OCI-M2 (cell line): ENCODE results near the gene ITIH5.

Source experiments
- DNase-seq: peaks from one replicate; lab custom pipeline; 2025; ENCODE audit not compliant: unreplicated experiment; lab: John Stamatoyannopoulos, UW

Gene ITIH5

DNA sequence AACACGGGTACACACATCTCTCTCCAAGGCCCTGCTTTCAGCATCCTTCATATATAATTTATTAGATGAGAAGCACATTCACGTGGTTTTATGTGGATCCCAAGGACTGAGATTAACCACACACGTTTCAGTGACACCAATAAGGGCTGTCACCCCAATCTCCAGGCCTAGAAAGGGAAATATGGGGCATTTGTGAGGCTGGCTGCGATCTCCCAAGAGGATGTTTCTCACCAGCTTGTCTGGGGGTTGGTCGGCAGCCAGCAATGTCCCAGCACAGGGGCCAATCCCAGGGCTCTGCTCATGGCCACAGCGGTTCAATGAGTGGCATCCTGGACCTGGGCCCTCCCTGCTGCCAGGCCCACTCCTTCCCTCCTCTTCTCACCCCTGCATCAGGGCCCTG, 115.5 kb downstream of the ITIH5 start:
- DNase-seq = no peak

- DNase-seq = no peak
Observed at GRCh38 chr10:7550013-7550412, 116.8 kb downstream of the ITIH5 start.

DNA sequence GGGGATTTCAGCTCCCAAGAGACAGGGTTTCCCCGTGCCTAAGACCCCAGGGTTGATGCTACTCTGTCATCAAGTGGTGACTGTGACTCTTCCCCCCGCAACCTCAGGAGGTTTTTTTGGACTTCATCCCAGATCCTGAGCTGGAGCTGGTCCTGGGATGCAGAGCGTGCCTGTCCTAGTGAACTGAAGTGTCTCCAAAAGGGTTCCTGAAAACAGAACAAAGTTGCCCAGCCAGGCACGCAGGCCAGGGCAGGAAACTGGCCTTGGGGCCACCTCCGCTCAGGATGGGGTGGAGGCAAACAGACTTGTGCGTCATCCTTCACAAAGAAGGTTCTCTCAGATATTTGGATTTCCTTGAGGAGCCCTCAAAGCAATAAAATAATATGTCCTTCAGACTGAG, 118.9 kb downstream of the ITIH5 start:
- DNase-seq = no peak

GRCh38 chr10:7547206-7547605, 119.6 kb downstream of the ITIH5 start:
- no peak for DNase-seq

DNA sequence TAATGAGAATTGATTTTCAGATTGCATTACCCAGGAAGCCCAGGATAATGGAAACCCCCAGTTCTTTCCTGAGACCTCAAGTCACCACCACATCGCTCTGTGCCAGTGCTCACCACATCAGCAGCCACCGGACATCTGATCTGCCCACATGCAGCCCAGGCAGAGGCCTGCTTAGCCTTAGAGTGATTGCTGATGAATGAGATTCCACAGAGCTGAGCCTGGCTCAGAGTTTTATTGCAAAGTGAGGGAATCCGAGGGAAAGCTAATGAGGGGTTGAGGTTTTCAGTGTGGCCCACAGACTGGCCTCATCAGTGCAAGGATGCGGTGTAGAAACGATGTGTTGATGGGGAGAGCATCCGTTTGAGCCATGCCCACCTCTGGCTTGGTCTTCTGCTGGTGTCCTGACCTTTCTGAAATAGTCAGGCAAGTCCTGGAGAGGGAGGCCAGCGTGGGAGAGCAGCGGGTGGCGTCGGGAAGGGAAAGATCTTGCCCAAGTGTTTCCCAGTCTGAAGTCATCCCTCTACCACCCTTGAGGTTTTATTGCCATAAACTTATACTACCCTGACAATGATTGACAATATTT, 120.3 kb downstream of the ITIH5 start:
- no peak for DNase-seq

DNA sequence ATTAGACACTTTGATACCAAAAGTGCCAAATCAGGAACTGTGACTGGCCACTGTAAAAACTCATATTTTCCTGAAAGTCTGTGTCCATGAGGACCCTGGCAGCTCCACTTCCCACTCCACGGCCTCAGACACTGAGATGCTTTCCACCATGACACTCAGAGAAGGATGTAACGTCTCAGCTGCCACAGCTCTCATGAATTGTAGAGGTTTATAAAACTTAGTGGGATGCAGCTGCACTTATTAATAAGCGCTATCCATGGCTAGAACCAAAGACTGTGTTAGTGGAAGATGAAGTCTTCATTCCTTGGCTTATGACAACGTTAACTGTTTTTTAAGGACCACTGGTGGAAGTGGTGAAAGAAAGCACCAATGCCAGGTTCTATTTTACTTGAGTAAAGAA, 121.0 kb downstream of the ITIH5 start:
- DNase-seq = no peak

- no peak for DNase-seq
Observed at GRCh38 chr10:7545261-7545660, 121.5 kb downstream of the ITIH5 start.

DNA sequence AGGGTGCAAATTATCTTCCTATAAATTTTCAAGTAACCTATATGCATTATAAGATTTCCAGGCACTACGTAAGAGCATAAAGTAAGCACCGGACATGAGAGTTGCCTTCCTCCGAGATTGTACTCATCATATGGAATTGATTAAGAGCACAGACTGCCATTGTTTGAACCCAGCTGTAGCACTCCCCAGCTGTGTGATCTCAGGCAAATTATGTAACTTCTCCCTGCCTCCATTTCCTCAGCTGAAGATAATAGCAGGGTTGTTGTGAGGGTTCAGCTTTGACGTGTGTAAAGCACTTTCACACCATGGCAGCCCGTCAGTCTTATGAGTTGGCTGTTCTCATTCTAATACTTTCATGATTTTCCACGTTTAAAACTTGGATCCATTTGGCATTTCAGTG, 122.6 kb downstream of the ITIH5 start:
- DNase-seq = no peak

DNA sequence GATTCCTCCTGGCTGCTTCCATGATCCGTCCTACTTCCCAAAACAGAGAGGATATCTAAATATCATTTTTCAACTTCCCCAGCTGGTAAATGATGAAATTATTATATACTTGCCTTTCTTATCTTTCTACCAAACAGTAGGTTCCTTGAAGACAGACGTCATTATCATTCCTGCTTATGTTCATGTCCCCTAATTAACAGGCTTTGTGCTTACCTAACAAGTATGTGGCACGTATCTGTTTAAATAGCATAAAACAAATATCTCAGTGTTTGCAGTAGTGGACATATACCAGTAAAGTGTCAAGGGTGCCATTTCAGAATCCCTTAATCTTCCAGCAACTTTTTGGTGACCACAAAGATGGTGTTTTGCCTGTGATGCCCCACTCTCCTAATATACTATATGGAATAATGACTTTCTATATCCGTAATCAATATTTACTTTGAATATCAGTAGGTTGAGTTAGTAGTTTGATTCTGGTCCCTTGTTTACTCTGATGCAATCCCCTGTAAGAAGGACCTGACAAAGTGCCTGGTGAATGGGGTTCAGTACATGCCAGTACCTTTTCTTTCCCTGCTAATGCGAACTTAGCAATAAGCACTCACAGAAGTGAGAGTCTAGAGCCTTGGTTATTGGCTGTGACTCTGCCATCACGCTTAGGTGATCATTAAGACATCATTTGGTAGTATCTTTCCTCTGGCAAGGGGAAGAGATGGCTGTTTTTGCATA, 124.4 kb downstream of the ITIH5 start:
- DNase-seq = no peak

DNA sequence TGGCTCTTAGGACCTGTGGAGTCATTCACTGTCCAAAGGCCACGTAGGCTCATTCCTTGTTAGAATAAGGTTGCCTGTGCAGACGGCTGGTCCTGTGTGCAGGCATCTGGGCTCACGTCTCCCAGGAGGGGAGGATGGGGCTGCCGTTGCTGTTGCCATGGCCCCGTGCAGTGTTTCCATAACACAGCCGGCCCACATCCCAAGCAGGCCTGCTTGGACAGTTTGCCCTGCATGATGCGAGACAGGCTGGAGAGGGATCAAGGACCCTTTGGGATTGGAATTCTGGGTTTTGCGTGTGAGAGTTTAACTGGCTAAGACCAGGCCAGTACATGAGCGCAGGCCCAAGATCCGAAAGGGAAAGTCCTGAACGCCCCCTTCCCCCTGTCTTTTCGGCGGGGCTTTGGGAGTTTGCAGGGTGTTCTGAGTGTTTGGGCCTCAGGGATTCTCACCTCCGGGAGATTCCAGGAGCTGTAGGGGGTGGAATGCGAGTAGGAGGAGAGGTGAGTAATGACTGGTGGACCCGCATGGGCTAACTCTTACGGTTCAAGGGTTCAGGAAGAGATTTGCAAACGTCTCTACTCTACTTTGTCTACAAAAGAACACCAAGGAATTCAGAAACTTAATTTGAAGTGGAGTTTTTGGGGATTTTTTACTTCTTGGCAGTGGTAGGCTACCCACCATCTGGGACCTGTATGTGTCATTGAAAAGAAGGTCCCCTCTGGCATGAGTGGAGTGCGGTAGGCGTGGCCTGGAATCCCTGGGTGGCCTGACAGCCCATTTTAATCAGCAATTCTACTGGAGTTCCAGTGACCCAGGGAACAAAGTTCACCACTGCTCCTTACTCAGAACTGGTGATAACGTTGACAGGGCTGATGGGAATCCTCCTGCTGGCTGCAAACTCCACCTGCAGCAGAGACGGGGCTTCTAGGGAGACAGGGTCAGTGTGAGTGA, 125.4 kb downstream of the ITIH5 start:
- DNase-seq = no peak

DNA sequence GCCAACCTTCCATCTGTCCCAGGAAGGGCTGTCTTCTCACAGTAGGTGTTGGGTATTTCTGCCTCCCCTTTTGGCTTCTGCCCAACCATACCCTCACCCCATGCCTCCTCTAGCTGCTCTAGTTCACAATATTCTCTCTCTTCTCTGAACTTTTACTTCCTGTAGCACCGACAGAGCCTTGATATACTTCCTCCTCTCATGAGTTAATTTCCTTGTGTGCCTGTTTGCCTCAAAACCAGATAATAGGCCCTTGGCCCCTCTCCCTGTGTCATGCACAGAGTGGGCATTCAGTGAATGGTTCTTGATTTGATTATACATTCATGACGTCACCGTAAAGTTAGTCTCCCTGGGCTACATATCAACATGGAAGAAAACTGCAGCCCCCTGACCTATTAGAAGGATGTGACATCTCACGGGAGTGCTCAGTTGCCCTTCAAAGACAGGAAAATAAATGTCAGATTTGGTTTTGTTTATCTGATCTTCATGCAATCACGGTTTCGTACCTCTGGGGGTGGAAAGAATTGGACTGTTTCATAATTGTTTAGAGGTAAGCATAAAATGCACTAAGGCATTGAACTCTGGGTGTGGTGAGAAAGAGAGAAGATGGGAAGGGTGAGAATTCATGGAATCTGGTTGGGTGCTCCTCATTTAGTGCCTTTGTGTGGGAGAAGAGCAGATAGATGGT, 127.7 kb downstream of the ITIH5 start:
- DNase-seq = no peak

GRCh38 chr10:7537126-7537525, 129.6 kb downstream of the ITIH5 start:
- DNase-seq = no peak

DNA sequence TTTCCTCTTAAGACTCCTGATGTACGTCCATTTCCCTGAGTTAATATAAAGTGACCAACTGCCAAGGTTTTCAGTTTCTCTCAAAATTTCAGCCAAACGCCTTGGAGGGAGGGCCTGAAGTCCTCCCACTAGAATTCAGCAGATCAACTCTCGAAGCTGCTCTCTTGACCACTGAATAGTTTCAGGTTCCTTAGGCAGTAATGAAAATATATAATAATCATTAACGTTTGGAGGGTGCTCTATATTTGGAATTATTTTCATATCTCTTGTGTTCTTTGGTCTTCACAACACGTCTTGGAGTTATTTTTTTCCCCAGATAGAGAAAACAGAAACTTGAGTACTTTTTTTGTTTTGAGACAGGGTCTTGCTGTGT, 132.3 kb downstream of the ITIH5 start:
- no peak for DNase-seq

- no peak for DNase-seq
Observed at GRCh38 chr10:7533657-7534479, 132.9 kb downstream of the ITIH5 start.

GRCh38 chr10:7532723-7533498, 133.9 kb downstream of the ITIH5 start:
- DNase-seq = no peak

DNA sequence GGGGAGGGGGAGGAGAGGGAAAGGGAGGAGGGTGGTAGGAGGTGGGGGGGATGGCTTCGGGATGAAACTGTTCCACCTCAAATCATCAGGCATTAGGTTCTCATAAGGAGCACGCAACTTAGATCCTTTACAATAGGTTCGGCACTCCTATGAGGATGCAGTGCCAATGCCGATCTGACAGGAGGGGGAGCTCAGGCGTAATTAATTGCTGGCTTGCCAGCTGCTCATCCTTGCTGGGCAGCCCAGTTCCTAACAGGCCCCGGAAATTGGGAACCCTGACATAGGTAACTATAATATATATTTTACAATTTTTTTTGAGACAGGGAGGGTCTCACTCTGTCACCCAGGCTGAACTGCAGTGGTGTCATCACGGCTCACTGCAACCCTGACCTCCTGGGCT, 137.1 kb downstream of the ITIH5 start:
- DNase-seq = no peak

DNA sequence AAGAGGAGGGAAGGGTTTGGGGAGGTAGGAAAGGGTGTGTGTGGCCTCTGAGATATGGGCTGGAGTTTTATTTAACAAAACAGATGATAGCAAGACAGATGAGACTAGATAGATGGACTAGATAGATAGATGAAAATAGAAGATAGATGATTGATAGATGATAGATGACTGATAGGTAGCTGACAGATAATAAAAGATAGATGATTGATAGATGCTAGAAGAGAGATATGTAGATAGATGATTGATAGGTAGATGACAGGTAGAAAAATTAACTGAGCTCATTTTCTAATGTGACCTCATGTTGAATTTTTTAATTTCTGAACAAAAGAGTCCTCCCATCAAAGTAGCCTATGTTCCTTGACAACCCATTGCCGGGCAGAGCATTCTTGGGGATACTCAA, 139.3 kb downstream of the ITIH5 start:
- no peak for DNase-seq

DNA sequence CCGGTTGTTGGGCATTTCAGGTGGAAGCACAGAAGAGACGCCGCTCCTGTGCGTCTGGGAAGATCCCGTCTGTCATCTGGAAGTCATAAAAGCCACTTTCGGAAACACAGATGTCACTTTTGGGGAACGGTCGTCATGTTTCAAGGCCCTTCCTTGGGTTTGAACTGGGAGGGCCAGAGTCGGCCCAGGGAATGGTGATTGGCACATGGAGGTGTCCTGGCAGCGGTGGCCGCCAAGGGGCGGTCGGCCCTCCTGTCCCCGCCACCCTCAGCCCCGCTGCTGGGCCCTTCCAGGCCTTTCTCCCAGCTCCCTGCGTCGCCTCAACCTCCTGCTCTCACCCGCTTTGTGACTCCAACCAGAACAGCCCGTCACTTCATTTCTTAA, 140.8 kb downstream of the ITIH5 start:
- DNase-seq = no peak

- peak; percentile 3 for DNase-seq
Observed at GRCh38 chr10:7525314-7526016, 141.3 kb downstream of the ITIH5 start.
